H1 (cell line): ENCODE results near the gene TBX15. TPM values are rescaled to one million over a fixed set of nuclear protein-coding genes. Genes with fewer than 3 reads are reported as not detected.

Source experiments
- CTCF ChIA-PET: fragments of 300-600 bp; sonication (Branson Sonifier 250); formaldehyde crosslinking; loops from one replicate; lab custom pipeline; 2021; ENCODE audit not compliant: partially characterized antibody; lab: Charles Lee
- POLR2A ChIA-PET: fragments of 300-600 bp; sonication (Branson Sonifier 250); formaldehyde crosslinking; loops from one replicate; lab custom pipeline; 2021; ENCODE audit warnings: inconsistent platforms; ENCODE audit not compliant: partially characterized antibody; lab: Charles Lee
- DNase-seq, 2 experiments: peaks; one replicate each; pipeline versions ENCODE4 v3.0.0 to v3.0.0-alpha.2; 2010 to 2022; ENCODE audit warnings: low spot score in 2 of 2, low read depth in 1 of 2, mixed read lengths in 1 of 2
- FAIRE-seq: peaks from 2 replicates; lab custom pipeline; 2011; peaks lifted over from hg19 to GRCh38; lab: Jason Lieb, UNC
- H2AFZ ChIP-seq: 2 replicates; pipeline ENCODE4 v1.8.1; 2012; ENCODE audit warnings: low read length, inconsistent platforms
- H2AK5ac ChIP-seq: 2 replicates; pipeline ENCODE4 v1.6.1; 2013; ENCODE audit warnings: low read depth, low read length
- H2BK120ac ChIP-seq: replicated peaks from 2 replicates; pipeline ENCODE3; 2013; ENCODE audit warnings: low read depth, low read length, inconsistent platforms
- H2BK12ac ChIP-seq: 2 replicates; pipeline ENCODE4 v1.6.1; 2013; ENCODE audit warnings: low read depth, low read length
- H2BK15ac ChIP-seq: 2 replicates; pipeline ENCODE4 v1.6.1; 2013; ENCODE audit warnings: low read length
- H2BK20ac ChIP-seq: 2 replicates; pipeline ENCODE4 v1.6.1; 2013; ENCODE audit warnings: low read length
- H2BK5ac ChIP-seq: 2 replicates; pipeline ENCODE4 v1.6.1; 2013; ENCODE audit warnings: low read depth, low read length
- H3K14ac ChIP-seq: 2 replicates; pipeline ENCODE4 v1.6.1; 2013; ENCODE audit warnings: inconsistent platforms; ENCODE audit not compliant: insufficient read length
- H3K18ac ChIP-seq: 2 replicates; pipeline ENCODE4 v1.6.1; 2013; ENCODE audit warnings: low read length; ENCODE audit errors: extremely low read depth
- H3K23ac ChIP-seq: 2 replicates; pipeline ENCODE4 v1.6.1; 2013; ENCODE audit warnings: inconsistent platforms; ENCODE audit not compliant: insufficient read length
- H3K23me2 ChIP-seq: 2 replicates; pipeline ENCODE4 v1.6.1; 2013; ENCODE audit warnings: low read depth, low read length
- H3K27ac ChIP-seq: 2 replicates; pipeline ENCODE4 v1.6.1; 2011; ENCODE audit warnings: low read depth, low read length, inconsistent platforms
- H3K27me3 ChIP-seq, 4 experiments: replicated peaks in 1 of 4; 1 replicate in 1 of 4; 2 replicates in 3 of 4; pipeline versions ENCODE4 v1.6.1 to v1.8.1; 2011 to 2013; ENCODE audit warnings: low read length in 3 of 4, mild to moderate bottlenecking in 3 of 4, inconsistent platforms in 2 of 4, mixed read lengths in 2 of 4, moderate library complexity in 1 of 4; ENCODE audit not compliant: control insufficient read depth in 3 of 4, insufficient read depth in 3 of 4; ENCODE audit errors: extremely low read depth in 1 of 4
- H3K36me3 ChIP-seq, 4 experiments: 2 replicates each; pipeline versions ENCODE4 v1.6.1 to v1.8.1; 2011 to 2013; ENCODE audit warnings: mild to moderate bottlenecking in 4 of 4, low read length in 3 of 4, moderate library complexity in 2 of 4, control low read depth in 1 of 4, inconsistent platforms in 1 of 4; ENCODE audit not compliant: insufficient read depth in 4 of 4, control insufficient read depth in 2 of 4
- H3K4ac ChIP-seq: replicated peaks from 2 replicates; pipeline ENCODE3; 2013; ENCODE audit warnings: low read length, low read depth, mixed read lengths, inconsistent platforms; ENCODE audit not compliant: insufficient read length
- H3K4me1 ChIP-seq, 4 experiments: replicated peaks in 1 of 4; 1 replicate in 1 of 4; 2 replicates in 3 of 4; pipeline versions ENCODE4 v1.6.1 to v1.8.1; 2011 to 2013; ENCODE audit warnings: low read length in 3 of 4, inconsistent platforms in 2 of 4, mixed read lengths in 1 of 4; ENCODE audit not compliant: insufficient read depth in 4 of 4, control insufficient read depth in 3 of 4
- H3K4me2 ChIP-seq, 2 experiments: 2 replicates each; pipeline versions ENCODE4 v1.6.1 to v1.8.1; 2011 to 2013; ENCODE audit warnings: low read depth in 2 of 2, low read length in 2 of 2, control low read depth in 1 of 2, inconsistent platforms in 1 of 2, mild to moderate bottlenecking in 1 of 2; ENCODE audit not compliant: insufficient read depth in 1 of 2
- H3K4me3 ChIP-seq, 4 experiments: fragments of 200-600, 300-600 bp in 1 of 4; sonication (generic), shearing (Covaris generic), sonication (Bioruptor Twin) in 1 of 4; 2 replicates each; pipeline versions ENCODE4 v1.5.1 to v1.8.1; 2011 to 2016; ENCODE audit warnings: low read length in 4 of 4, low read depth in 3 of 4, control low read depth in 2 of 4, inconsistent platforms in 2 of 4, mild to moderate bottlenecking in 2 of 4, mixed read lengths in 1 of 4, moderate library complexity in 1 of 4; ENCODE audit not compliant: insufficient read depth in 2 of 4; ENCODE audit errors: extremely low read depth in 1 of 4
- H3K56ac ChIP-seq: replicated peaks from 2 replicates; pipeline ENCODE3; 2013; ENCODE audit warnings: low read depth, mild to moderate bottlenecking, mixed read lengths, low read length, inconsistent platforms; ENCODE audit not compliant: insufficient read length
- H3K79me1 ChIP-seq: 2 replicates; pipeline ENCODE4 v1.6.1; 2013; ENCODE audit warnings: low read depth, low read length, control low read depth
- H3K79me2 ChIP-seq, 2 experiments: 2 replicates each; pipeline versions ENCODE4 v1.6.1 to v1.8.1; 2012 to 2013; ENCODE audit warnings: low read length in 2 of 2, mild to moderate bottlenecking in 2 of 2, inconsistent platforms in 1 of 2; ENCODE audit not compliant: insufficient read depth in 2 of 2, control insufficient read depth in 1 of 2
- H3K9ac ChIP-seq, 4 experiments: replicated peaks in 1 of 4; 1 replicate in 1 of 4; 2 replicates in 3 of 4; pipeline versions ENCODE4 v1.6.1 to v1.8.1; 2011 to 2013; ENCODE audit warnings: low read depth in 3 of 4, low read length in 3 of 4, control low read depth in 2 of 4, mild to moderate bottlenecking in 2 of 4, moderate library complexity in 2 of 4, inconsistent platforms in 1 of 4; ENCODE audit errors: extremely low read depth in 1 of 4
- H3K9me3 ChIP-seq, 2 experiments: 2 replicates each; pipeline versions ENCODE4 v1.6.1 to v1.8.1; 2012 to 2013; ENCODE audit warnings: mild to moderate bottlenecking in 2 of 2, moderate library complexity in 2 of 2, control low read depth in 1 of 2, inconsistent platforms in 1 of 2, low read depth in 1 of 2, low read length in 1 of 2, mixed read lengths in 1 of 2; ENCODE audit not compliant: insufficient read depth in 2 of 2
- H4K20me1 ChIP-seq, 2 experiments: replicated peaks in 1 of 2; 2 replicates each; pipeline versions ENCODE3 to v1.8.1; 2011 to 2013; ENCODE audit warnings: inconsistent platforms in 2 of 2, low read length in 2 of 2, mild to moderate bottlenecking in 1 of 2; ENCODE audit not compliant: insufficient read depth in 2 of 2, control insufficient read depth in 1 of 2
- H4K5ac ChIP-seq: 2 replicates; pipeline ENCODE4 v1.6.1; 2013; ENCODE audit warnings: low read length, low read depth, mixed read lengths, inconsistent platforms; ENCODE audit not compliant: insufficient read length
- H4K8ac ChIP-seq: 2 replicates; pipeline ENCODE4 v1.8.0; 2013; ENCODE audit warnings: mild to moderate bottlenecking, moderate library complexity, low read length, inconsistent platforms; ENCODE audit not compliant: insufficient read depth; ENCODE audit errors: extremely low read depth
- H4K91ac ChIP-seq: replicated peaks from 2 replicates; pipeline ENCODE3; 2013; ENCODE audit warnings: low read length, mixed read lengths, inconsistent platforms; ENCODE audit not compliant: insufficient read length
- TAF7 ChIP-seq: optimal IDR thresholded peaks from 2 replicates; pipeline ENCODE3; 2011; ENCODE audit warnings: low read depth, mild to moderate bottlenecking, inconsistent platforms, low read length, moderate library complexity, borderline replicate concordance
- WGBS, 2 experiments: shearing (Covaris generic) in 1 of 2; methylation state at CpG; one replicate each; pipeline versions ENCODE4 v1.1.6 to v1.1.7; 2013 to 2015; ENCODE audit warnings: low lambda C conversion rate in 2 of 2, mixed read lengths in 2 of 2, inconsistent platforms in 1 of 2, low coverage in 1 of 2, missing lambda C conversion rate in 1 of 2; ENCODE audit not compliant: insufficient replicate concordance in 2 of 2, insufficient coverage in 1 of 2, insufficient read length in 1 of 2; ENCODE audit errors: extremely low coverage in 1 of 2, missing lambda C conversion rate in 1 of 2; 5-methylcytosine and 5-hydroxymethylcytosine counted together
- polyA plus RNA-seq, 7 experiments: library from polyadenylated mRNA; depleted of rRNA in 3 of 7; stranded (reverse) in 5 of 7; unstranded in 2 of 7; fragments of >200 nt in 5 of 7; fragments of 200-250 nt in 2 of 7; gene quantifications; 1 replicate in 5 of 7; 2 replicates in 1 of 7; 4 replicates in 1 of 7; pipeline versions ENCODE4 v1.2.1 to v1.2.3, GENCODE V29; 2011 to 2013; ENCODE audit warnings: missing spikeins in 2 of 7, mixed read lengths in 2 of 7
- total RNA-seq: library from RNA; stranded (reverse); fragmentation: NEBNext Ultra II Directional; extraction: Animal tissue kit (Norgen Biotek cat#: 25700); gene quantifications from 2 replicates; pipeline ENCODE4 v1.2.1, GENCODE V29; 2021

Gene TBX15
- total and polyA plus RNA-seq, 2 of the 8 experiments (the other 6 are each of a cell fraction or from before 2014, with no cell fraction given) = 0.14 to 0.24 TPM

- no peak overlapping the region for H3K9ac ChIP-seq
- no peak overlapping the region for H2BK5ac ChIP-seq
- H2BK120ac ChIP-seq = no peak overlapping the region
- no peak overlapping the region for H3K56ac ChIP-seq
- H4K8ac ChIP-seq = no peak overlapping the region
- POLR2A ChIA-PET = no interaction called here
- no peaks in the 10 kb centered on the region for H3K79me1 ChIP-seq
- H3K4ac ChIP-seq = no peak overlapping the region
- H2BK12ac ChIP-seq = no peak overlapping the region
- H3K9me3 ChIP-seq = no peaks in the 10 kb centered on the region
- no peak overlapping the region for H2AFZ ChIP-seq
- H3K14ac ChIP-seq = no peak overlapping the region
- CTCF ChIA-PET = interaction anchor here (1.1 to 1.2 kb wide), 2 partner anchors 7 to 17 kb away, joined by 3 read pairs; no protein-coding TSS in a partner anchor
- no peak overlapping the region for H3K4me2 ChIP-seq
- H4K5ac ChIP-seq = no peak overlapping the region
- no peaks in the 10 kb centered on the region for H3K79me2 ChIP-seq
- no peak for FAIRE-seq
- no peak overlapping the region for H2BK15ac ChIP-seq
- DNase-seq = no peak
- peaks cover 3% of the 10 kb centered on the region; the same call in 1 of the 2 replicates for H3K23me2 ChIP-seq
- H2AK5ac ChIP-seq = no peak overlapping the region
- no peaks in the 10 kb centered on the region for H3K4me1 ChIP-seq
- H4K91ac ChIP-seq = no peak overlapping the region
- whole genome bisulfite sequencing, 2 experiments = 94% methylated on average over 2 of the region's 2 CpGs; no CpG with 5 or more reads in 1 of the 2 experiments
- H3K36me3 ChIP-seq = no peaks in the 10 kb centered on the region
- no peak overlapping the region for H2BK20ac ChIP-seq
- H3K27ac ChIP-seq = no peak overlapping the region
- no peak overlapping the region for H3K18ac ChIP-seq
- H3K27me3 ChIP-seq = no peaks in the 10 kb centered on the region
- no peak for TF ChIP-seq TAF7
- H3K4me3 ChIP-seq = no peak overlapping the region
- H3K23ac ChIP-seq = no peak overlapping the region
- no peaks in the 10 kb centered on the region for H4K20me1 ChIP-seq
Measured at GRCh38 chr1:118912574-118912973, 75.6 kb downstream of the TBX15 start.
